Spleen (tissue), 7 donors: Measurements from ENCODE around the gene ANKS1B.

Experiments
- CTCF ChIP-seq, 11 experiments: fragments of 200-600 bp in 7 of 11; fragments of 450-650 bp in 4 of 11; sonication (generic) in 4 of 11; IDR thresholded peaks in 8 of 11; conservative IDR thresholded peaks in 3 of 11; 1 replicate in 7 of 11; 2 replicates in 4 of 11; pipeline versions ENCODE4 v1.4.0 to v1.8.0; 2016 to 2021; ENCODE audit warnings: antibody characterized with exemption in 11 of 11, inconsistent platforms in 4 of 11, mild to moderate bottlenecking in 1 of 11
- POLR2AphosphoS5 ChIP-seq, 3 donors: sonication (generic); formaldehyde crosslinking; IDR thresholded peaks; one replicate each; pipeline ENCODE4 v1.5.1; 2017; ENCODE audit warnings: antibody characterized with exemption in 3 of 3
- donor health status: DM: no; HTN: no; CAD: no; lungs with moderate emphysema.
- donor health status: DM: no; HTN: no; CAD: no.
- donor health status: DM: no; HTN: no; CAD: no.

GRCh38 chr12:99122959-99123358 lies 861.8 kb downstream of the ANKS1B start:
- TF ChIP-seq CTCF (IDR thresholded peaks at IDR 0.05 in 8 of 11, conservative IDR thresholded peaks at IDR 0.05 in 3 of 11) = no peak
- TF ChIP-seq POLR2AphosphoS5 (IDR thresholded peaks at IDR 0.05) = no peak
